ENCODE data around the gene ATP2C2.

The ATP2C2 gene

DNA sequence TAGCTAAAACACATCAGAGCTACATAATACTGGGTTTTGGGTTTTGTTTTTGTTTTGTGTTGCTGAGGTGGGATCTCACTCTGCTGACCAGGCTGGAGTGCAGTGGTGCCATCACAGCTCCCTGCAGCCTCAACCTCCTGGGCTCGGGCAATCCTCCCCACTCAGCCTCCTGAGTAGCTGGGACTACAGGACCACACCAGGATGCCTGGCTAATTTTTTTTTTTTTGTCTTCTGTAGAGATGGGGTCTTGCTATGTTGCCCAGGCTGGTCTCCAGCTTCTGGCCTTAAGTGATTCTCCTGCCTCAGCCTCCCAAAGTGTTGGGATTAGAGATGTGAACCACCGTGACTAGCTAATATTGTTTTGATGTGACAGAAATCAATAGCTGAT, 129.9 kb downstream of the ATP2C2 start:
- Histone ChIP-seq H3K27ac (ENCODE audit: low read length) (no peak overlapping the region), H3K79me2 (ENCODE audit: insufficient read depth, low read length) (no peaks in the 10 kb centered on the region), H3K9me3 (ENCODE audit: insufficient read depth, low read length, severe bottlenecking) (peaks cover 9% of the 10 kb centered on the region), H3K36me3 (ENCODE audit: insufficient read depth, low read length) (peaks cover 16% of the 10 kb centered on the region), H3K4me3 (ENCODE audit: low read depth in 1 of 2, low read length in 2 of 2) (no peak overlapping the region), H4K20me1 (ENCODE audit: insufficient read depth, low read length) (no peaks in the 10 kb centered on the region), H3K4me2 (ENCODE audit: insufficient read depth, low read length) (no peak overlapping the region), H3K4me1 (ENCODE audit: insufficient read depth, low read length) (peaks cover 1% of the 10 kb centered on the region), H3K27me3 (ENCODE audit: insufficient read depth, low read length, poor library complexity) (no peaks in the 10 kb centered on the region), H2AFZ (ENCODE audit: low read depth, low read length) (no peak overlapping the region), H3K9ac (ENCODE audit: low read depth, low read length) (no peak overlapping the region)
- ATAC-seq (ENCODE audit: insufficient read depth, low read depth) (no peak), DNase-seq (no peak)
- TF ChIP-seq, protein P1, sequence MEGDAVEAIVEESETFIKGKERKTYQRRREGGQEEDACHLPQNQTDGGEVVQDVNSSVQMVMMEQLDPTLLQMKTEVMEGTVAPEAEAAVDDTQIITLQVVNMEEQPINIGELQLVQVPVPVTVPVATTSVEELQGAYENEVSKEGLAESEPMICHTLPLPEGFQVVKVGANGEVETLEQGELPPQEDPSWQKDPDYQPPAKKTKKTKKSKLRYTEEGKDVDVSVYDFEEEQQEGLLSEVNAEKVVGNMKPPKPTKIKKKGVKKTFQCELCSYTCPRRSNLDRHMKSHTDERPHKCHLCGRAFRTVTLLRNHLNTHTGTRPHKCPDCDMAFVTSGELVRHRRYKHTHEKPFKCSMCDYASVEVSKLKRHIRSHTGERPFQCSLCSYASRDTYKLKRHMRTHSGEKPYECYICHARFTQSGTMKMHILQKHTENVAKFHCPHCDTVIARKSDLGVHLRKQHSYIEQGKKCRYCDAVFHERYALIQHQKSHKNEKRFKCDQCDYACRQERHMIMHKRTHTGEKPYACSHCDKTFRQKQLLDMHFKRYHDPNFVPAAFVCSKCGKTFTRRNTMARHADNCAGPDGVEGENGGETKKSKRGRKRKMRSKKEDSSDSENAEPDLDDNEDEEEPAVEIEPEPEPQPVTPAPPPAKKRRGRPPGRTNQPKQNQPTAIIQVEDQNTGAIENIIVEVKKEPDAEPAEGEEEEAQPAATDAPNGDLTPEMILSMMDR (IDR thresholded peaks at IDR 0.05; ENCODE audit: borderline replicate concordance, extremely low read depth, low read length, poor library complexity, severe bottlenecking) = no peak

DNA sequence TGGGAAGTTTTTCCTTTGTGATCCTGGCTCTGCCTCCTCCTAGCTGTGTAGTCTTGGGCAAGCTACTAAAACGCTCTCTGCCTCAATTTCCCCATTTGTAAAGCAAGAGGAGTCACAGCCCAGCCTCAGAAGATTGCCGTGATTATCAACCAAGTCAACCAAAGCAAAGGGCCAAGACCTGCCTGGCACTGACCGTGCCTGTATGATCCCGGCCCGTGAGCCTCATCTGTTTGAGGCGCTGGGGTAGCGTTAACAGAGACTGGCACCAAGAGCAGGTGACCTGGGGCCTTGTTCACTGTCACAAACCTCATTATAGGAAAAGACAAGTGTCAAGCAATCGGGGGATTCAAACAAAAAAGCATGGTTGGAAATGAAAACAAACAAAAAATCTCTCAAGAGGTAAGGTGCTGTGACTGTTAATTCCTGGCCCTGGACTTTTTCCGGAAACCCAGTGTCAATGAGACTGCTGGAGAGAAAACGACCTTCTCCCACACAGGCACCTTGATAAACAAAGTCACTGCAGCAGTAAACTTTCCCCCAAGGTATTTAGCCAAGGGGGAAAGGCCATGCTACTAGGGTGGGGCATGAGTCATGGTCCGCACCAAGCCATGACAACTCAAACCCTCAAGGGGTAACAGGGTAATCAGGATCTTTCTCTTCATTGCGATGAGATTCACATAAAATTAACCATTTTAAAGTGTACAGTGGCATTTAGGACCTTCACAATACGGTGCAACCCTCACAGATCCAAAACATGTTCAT, 130.7 kb downstream of the ATP2C2 start:
- Histone ChIP-seq H3K4me2 (ENCODE audit: insufficient read depth, low read length) (no peak overlapping the region), H3K36me3 (ENCODE audit: insufficient read depth, low read length) (peaks cover 14% of the 10 kb centered on the region), H3K27me3 (ENCODE audit: insufficient read depth, low read length, poor library complexity) (no peaks in the 10 kb centered on the region), H3K79me2 (ENCODE audit: insufficient read depth, low read length) (no peaks in the 10 kb centered on the region), H3K27ac (ENCODE audit: low read length) (no peak overlapping the region), H4K20me1 (ENCODE audit: insufficient read depth, low read length) (no peaks in the 10 kb centered on the region), H3K9me3 (ENCODE audit: insufficient read depth, low read length, severe bottlenecking) (peaks cover 5% of the 10 kb centered on the region), H3K4me1 (ENCODE audit: insufficient read depth, low read length) (peaks cover 10% of the 10 kb centered on the region), H3K9ac (ENCODE audit: low read depth, low read length) (no peak overlapping the region), H2AFZ (ENCODE audit: low read depth, low read length) (no peak overlapping the region), H3K4me3 (ENCODE audit: low read depth in 1 of 2, low read length in 2 of 2) (no peak overlapping the region)
- no peak for DNase-seq
- ATAC-seq (ENCODE audit: insufficient read depth, low read depth) = no peak
- TF ChIP-seq, protein P1 (IDR thresholded peaks at IDR 0.05; ENCODE audit: borderline replicate concordance, extremely low read depth, low read length, poor library complexity, severe bottlenecking) = no peak
- no peak for TF ChIP-seq EZH2 (IDR thresholded peaks at IDR 0.05; ENCODE audit: borderline replicate concordance, low read depth, low read length, severe bottlenecking)

DNA sequence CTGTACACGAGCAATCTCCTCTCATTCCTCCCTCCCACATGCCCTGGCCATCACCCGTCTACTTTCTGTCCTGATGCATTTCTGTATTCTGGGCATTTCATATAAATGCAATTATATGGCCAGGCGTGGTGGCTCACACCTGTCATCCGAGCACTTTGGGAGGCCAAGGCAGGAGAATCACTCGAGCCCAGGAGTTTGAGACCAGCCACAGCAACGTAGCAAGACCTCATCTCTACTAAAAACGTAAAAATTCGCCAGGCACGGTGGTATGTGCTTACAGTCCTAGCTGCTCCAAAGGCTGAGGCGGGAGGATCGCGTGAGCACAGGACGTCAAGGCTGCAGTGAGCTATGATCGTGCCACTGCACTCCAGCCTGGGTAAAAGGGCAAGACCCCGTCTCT, 131.3 kb downstream of the ATP2C2 start:
- no peaks in the 10 kb centered on the region for H4K20me1 ChIP-seq (ENCODE audit: insufficient read depth, low read length)
- no peak overlapping the region for H3K27ac ChIP-seq (ENCODE audit: low read length)
- no peak overlapping the region for H3K4me2 ChIP-seq (ENCODE audit: insufficient read depth, low read length)
- H2AFZ ChIP-seq (ENCODE audit: low read depth, low read length) = no peak overlapping the region
- H3K79me2 ChIP-seq (ENCODE audit: insufficient read depth, low read length) = no peaks in the 10 kb centered on the region
- no peak for DNase-seq
- no peak for ATAC-seq (ENCODE audit: insufficient read depth, low read depth)
- peaks cover 11% of the 10 kb centered on the region for H3K4me1 ChIP-seq (ENCODE audit: insufficient read depth, low read length)
- no peak overlapping the region for H3K9ac ChIP-seq (ENCODE audit: low read depth, low read length)
- no peak overlapping the region for H3K4me3 ChIP-seq (ENCODE audit: low read depth in 1 of 2, low read length in 2 of 2)
- no peaks in the 10 kb centered on the region for H3K27me3 ChIP-seq (ENCODE audit: insufficient read depth, low read length, poor library complexity)
- TF ChIP-seq EZH2 (IDR thresholded peaks at IDR 0.05; ENCODE audit: borderline replicate concordance, low read depth, low read length, severe bottlenecking) = no peak
- TF ChIP-seq, protein P1 (IDR thresholded peaks at IDR 0.05; ENCODE audit: borderline replicate concordance, extremely low read depth, low read length, poor library complexity, severe bottlenecking) = no peak
- peaks cover 3% of the 10 kb centered on the region for H3K9me3 ChIP-seq (ENCODE audit: insufficient read depth, low read length, severe bottlenecking)
- peaks cover 14% of the 10 kb centered on the region for H3K36me3 ChIP-seq (ENCODE audit: insufficient read depth, low read length)
